GM12874 (cell line): ENCODE data around the gene THADA.

Experiments
- TF ChIP-seq, protein P1 (sequence below): IDR thresholded peaks from 2 replicates; pipeline ENCODE4 v1.5.1; 2011; ENCODE audit warnings: low read depth, mild to moderate bottlenecking, control low read depth, low read length, moderate library complexity; ENCODE audit not compliant: insufficient read depth

The THADA gene

DNA sequence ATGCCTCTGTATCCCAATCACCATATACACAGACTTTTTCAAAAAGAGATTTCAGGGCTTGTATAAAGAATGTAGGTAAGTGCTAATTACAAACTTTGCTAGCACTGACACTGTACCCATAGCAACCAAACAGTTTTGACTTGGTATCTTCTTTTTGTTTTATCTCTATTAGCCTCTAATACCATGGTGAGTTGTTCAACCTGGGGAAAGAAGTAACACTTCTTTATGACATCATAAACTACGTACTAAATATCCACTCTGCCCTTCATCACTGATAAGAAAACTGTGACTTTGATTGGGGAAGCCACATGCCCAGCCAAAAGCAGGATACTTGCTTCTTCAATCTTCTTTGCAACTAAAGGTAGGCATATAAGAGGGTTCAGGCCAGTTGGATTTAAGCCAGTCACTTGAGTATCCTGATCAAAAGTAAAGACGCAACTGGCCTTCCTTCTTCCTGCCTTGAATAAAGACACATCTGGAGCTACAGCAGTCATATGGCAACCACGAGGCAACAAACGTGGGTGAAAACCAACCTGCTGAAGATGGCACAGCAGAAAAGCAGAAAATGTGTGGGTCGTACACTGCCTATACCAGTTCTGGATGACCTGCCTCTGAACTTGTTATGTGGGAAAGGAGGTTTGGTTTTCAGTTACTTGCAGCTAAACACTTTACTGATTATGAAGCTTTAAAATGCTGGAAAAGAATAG lies 16.4 kb downstream of the THADA start:
- TF ChIP-seq, protein P1, sequence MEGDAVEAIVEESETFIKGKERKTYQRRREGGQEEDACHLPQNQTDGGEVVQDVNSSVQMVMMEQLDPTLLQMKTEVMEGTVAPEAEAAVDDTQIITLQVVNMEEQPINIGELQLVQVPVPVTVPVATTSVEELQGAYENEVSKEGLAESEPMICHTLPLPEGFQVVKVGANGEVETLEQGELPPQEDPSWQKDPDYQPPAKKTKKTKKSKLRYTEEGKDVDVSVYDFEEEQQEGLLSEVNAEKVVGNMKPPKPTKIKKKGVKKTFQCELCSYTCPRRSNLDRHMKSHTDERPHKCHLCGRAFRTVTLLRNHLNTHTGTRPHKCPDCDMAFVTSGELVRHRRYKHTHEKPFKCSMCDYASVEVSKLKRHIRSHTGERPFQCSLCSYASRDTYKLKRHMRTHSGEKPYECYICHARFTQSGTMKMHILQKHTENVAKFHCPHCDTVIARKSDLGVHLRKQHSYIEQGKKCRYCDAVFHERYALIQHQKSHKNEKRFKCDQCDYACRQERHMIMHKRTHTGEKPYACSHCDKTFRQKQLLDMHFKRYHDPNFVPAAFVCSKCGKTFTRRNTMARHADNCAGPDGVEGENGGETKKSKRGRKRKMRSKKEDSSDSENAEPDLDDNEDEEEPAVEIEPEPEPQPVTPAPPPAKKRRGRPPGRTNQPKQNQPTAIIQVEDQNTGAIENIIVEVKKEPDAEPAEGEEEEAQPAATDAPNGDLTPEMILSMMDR = no peak

DNA sequence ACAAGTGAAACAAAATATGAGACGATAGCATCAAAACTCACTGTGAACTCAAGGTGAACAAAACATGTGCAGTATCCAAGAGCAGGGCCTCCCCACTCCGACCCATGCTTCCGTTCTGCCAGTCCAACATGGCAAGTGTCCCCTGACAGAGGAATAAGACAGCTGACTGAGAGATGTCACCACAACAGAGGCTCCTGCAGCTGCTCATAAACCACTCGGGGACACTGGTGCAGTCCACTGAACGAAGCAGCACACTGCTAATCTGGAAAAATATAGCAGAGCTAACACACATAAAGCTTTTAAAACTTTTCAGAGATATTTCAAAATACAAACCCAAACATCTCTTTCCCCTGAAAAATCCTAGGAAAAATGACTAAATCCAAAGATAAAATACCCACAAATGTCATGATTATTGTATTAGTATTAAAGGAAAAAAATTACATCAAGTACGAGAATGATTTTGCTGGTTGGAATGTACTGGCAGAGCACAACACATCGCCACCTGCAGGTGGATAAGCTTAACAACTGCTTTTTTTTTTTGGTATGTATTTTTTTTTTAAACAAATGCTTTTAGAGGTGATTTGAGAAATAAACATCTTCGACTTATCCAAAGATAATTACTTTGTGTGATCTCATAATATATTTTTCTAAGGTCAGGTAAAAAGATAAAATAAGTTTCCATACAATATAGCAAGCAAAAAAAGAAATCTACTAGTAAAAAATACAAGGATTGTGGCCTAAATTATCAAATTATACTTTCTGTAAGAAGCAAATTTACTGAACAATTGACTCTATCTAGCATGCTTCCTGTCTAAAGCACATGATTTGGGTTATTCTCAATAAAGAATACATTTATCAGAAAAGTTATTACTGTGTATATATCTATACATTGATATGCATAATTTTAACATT lies 18.6 kb downstream of the THADA start:
- TF ChIP-seq, protein P1 = peak; percentile 50

DNA sequence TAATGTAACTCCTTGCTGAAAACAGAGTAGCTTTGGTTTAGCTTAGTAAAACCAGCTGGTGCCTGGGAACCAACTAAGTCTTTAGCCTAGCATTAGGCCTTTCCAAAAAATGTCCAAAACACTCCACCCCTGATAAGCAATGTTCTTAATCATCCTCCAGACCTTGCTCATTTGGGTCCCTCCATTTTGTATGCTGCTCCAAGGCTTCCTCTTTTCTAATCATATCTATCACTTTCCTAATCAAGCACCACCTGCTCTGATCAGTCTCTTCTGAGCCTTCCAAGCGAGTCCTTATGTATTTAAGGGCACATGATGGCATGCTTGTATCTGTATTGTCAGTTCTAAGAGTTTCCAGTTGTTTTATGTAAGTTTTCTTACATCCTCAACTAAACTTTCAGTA lies 23.6 kb downstream of the THADA start:
- TF ChIP-seq, protein P1 = no peak

DNA sequence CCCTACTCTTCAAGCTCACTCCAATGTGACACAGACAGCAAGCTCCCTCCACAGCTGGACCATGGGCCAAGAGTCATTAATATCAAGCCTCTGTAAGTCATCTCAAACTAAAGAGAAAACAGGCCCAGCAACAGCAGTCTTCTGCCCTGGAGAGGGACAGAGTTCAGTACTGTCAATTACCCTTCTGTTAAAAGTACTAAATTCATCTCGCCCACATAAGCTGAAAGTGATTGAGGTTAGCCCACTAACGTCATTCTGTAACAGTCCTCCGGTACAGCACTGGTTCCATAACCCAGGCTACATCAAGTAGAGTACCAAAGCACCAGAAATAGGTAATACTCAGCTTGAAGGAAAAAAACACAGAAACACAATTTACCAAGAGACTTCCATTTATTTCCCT lies 25.9 kb downstream of the THADA start:
- TF ChIP-seq, protein P1 = no peak

DNA sequence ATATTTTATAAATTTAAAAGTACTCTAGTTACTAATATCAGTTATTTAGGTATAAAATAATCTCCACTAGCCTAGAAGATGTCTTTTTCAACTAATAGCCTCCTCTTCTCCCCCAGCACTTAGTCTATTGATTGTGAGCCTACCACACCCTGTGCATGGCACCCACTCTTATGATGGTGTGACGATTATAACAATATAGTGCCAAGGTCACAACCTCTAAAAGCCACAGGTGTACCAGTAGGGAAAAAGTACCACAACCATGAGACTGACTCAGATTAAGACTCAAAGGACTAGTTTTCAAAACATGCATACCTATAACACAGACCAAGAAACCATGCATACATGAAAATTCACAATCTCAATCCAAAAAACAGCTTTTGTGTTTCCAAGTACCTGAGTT lies 27.6 kb downstream of the THADA start:
- TF ChIP-seq, protein P1 = no peak

DNA sequence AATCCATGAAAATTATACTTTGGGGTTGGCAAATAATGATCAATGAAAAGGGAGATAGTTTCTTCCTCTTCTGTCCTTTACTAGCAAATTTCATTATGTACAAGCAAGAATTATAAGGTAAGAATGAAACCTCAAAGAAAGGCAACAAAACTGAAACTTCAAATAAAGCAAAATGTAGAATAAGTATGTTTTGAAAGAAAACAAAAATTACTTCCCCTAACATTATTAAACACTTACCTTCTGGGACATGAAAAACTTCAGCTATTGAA lies 29.4 kb downstream of the THADA start:
- TF ChIP-seq, protein P1 = no peak

DNA sequence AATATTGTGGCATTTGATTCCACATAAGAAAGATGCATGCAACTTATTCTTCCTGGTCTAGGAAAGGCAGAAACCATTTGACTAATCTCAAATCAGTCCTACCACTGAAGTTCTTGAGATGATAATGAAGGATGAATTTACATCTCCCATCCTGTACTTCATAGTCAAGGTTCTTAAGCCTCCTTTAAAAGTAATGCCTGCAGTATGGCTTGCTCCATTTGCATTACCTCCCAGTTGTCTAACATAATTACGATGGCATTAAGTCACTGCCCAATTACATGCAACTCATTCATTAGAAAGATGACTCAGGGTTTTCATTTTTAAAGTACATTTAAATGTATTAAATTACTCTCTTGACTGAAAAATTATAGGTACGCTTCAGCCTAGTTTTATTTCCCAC lies 32.2 kb downstream of the THADA start:
- TF ChIP-seq, protein P1 = no peak
